Neural progenitor cell (in vitro differentiated cells): ENCODE data around the gene PLEKHA5. TPM values are rescaled to one million over a fixed set of nuclear protein-coding genes. Genes with fewer than 3 reads are reported as not detected.

ENCODE experiments used
- DNase-seq: peaks from one replicate; pipeline ENCODE4 v3.0.0-alpha.2; 2016; ENCODE audit warnings: low spot score
- H2AFZ ChIP-seq: fragments of 200-600 bp; sonication (generic); replicated peaks from 2 replicates; pipeline ENCODE4 v1.6.1; 2016; ENCODE audit warnings: antibody characterized with exemption
- H3F3A ChIP-seq: fragments of 200-600 bp; sonication (generic); 2 replicates; pipeline ENCODE4 v1.6.1; 2016; ENCODE audit warnings: antibody characterized with exemption, low read depth
- H3K27ac ChIP-seq: fragments of 200-600 bp; sonication (generic); 2 replicates; pipeline ENCODE4 v1.5.1; 2016; ENCODE audit warnings: mild to moderate bottlenecking
- H3K27me3 ChIP-seq: fragments of 200-600 bp; sonication (generic); 2 replicates; pipeline ENCODE4 v1.6.1; 2016; ENCODE audit warnings: mild to moderate bottlenecking, moderate library complexity
- H3K36me3 ChIP-seq: fragments of 200-600 bp; sonication (generic); 2 replicates; pipeline ENCODE4 v1.5.1; 2016
- H3K4me1 ChIP-seq: fragments of 200-600 bp; sonication (generic); 2 replicates; pipeline ENCODE4 v1.6.1; 2016; ENCODE audit warnings: mixed run types
- H3K4me2 ChIP-seq: fragments of 200-600 bp; sonication (generic); 2 replicates; pipeline ENCODE4 v1.6.1; 2016
- H3K4me3 ChIP-seq: fragments of 200-600 bp; sonication (generic); 2 replicates; pipeline ENCODE4 v1.5.1; 2016
- H3K79me2 ChIP-seq: fragments of 200-600 bp; sonication (generic); 2 replicates; pipeline ENCODE4 v1.6.1; 2016; ENCODE audit warnings: low read depth
- H3K9ac ChIP-seq: fragments of 200-600 bp; sonication (generic); 2 replicates; pipeline ENCODE4 v1.6.1; 2016
- H3K9me3 ChIP-seq: fragments of 200-600 bp; sonication (generic); 2 replicates; pipeline ENCODE4 v1.5.1; 2016; ENCODE audit warnings: low read depth
- H4K20me1 ChIP-seq: fragments of 200-600 bp; sonication (generic); 2 replicates; pipeline ENCODE4 v1.6.1; 2016; ENCODE audit warnings: low read depth
- H3K27ac Mint-ChIP-seq: 3 replicates; pipeline ENCODE4 v1.8.0; 2021; ENCODE audit warnings: mixed read lengths
- H3K27me3 Mint-ChIP-seq: 2 replicates; pipeline ENCODE4 v1.8.0; 2022; ENCODE audit warnings: low read depth, mild to moderate bottlenecking, inconsistent platforms, moderate library complexity, mixed read lengths; ENCODE audit not compliant: insufficient read depth
- H3K36me3 Mint-ChIP-seq: 3 replicates; pipeline ENCODE4 v1.8.0; 2021; ENCODE audit warnings: mixed read lengths
- H3K4me1 Mint-ChIP-seq: 3 replicates; pipeline ENCODE4 v1.8.0; 2021; ENCODE audit warnings: mixed read lengths
- H3K4me3 Mint-ChIP-seq: 3 replicates; pipeline ENCODE4 v1.8.0; 2021; ENCODE audit warnings: mild to moderate bottlenecking, moderate library complexity, mixed read lengths
- H3K9me3 Mint-ChIP-seq: 3 replicates; pipeline ENCODE4 v1.8.0; 2020; ENCODE audit warnings: mixed read lengths
- CTCF ChIP-seq: fragments of 200-600 bp; sonication (generic); IDR thresholded peaks from 2 replicates; pipeline ENCODE4 v1.5.1; 2017; ENCODE audit warnings: antibody characterized with exemption, mild to moderate bottlenecking
- EZH2 ChIP-seq: fragments of 200-600 bp; sonication (generic); IDR thresholded peaks from 2 replicates; pipeline ENCODE4 v1.6.1; 2017; ENCODE audit warnings: antibody characterized with exemption, mild to moderate bottlenecking, moderate library complexity
- EZH2phosphoT487 ChIP-seq: fragments of 200-600 bp; sonication (generic); IDR thresholded peaks from 2 replicates; pipeline ENCODE4 v1.6.1; 2017; ENCODE audit warnings: antibody characterized with exemption
- total RNA-seq: library from RNA; depleted of rRNA; stranded (reverse); fragments of >200 nt; gene quantifications from 2 replicates; pipeline ENCODE4 v1.2.3, GENCODE V29; 2015; ENCODE audit warnings: low replicate concordance

PLEKHA5 gene
- total RNA-seq, 1 donor from 2014 or later = 86.7 TPM

- Mint-ChIP-seq H3K27ac (no peak overlapping the region), H3K4me1 (peaks cover 15% of the 10 kb centered on the region), H3K27me3 (peaks cover 4% of the 10 kb centered on the region), H3K36me3 (peaks cover 51% of the 10 kb centered on the region), H3K9me3 (peaks cover 3% of the 10 kb centered on the region), H3K4me3 (no peak overlapping the region)
- Histone ChIP-seq H3K4me1 (peaks cover 23% of the 10 kb centered on the region), H3K4me2 (no peak overlapping the region), H3K9ac (no peak overlapping the region), H2AFZ (no peak overlapping the region), H3K27me3 (no peaks in the 10 kb centered on the region), H3K27ac (no peak overlapping the region), H3K79me2 (peaks cover 96% of the 10 kb centered on the region), H4K20me1 (peaks cover 52% of the 10 kb centered on the region), H3K9me3 (no peaks in the 10 kb centered on the region), H3K4me3 (no peak overlapping the region), H3K36me3 (no peaks in the 10 kb centered on the region), H3F3A (no peaks in the 10 kb centered on the region)
- DNase-seq = no peak
- no peak for TF ChIP-seq EZH2phosphoT487
- TF ChIP-seq EZH2 = no peak
- no peak for TF ChIP-seq CTCF
Observed at GRCh38 chr12:19165451-19165850, 35.9 kb downstream of the PLEKHA5 start.

- Histone ChIP-seq H3K27me3 (no peaks in the 10 kb centered on the region), H3K36me3 (peaks cover 5% of the 10 kb centered on the region), H3K4me2 (no peak overlapping the region), H3K79me2 (peaks cover 96% of the 10 kb centered on the region), H3K27ac (no peak overlapping the region), H3K9me3 (no peaks in the 10 kb centered on the region), H3K4me1 (peaks cover 23% of the 10 kb centered on the region), H4K20me1 (peaks cover 52% of the 10 kb centered on the region), H3F3A (no peaks in the 10 kb centered on the region), H3K9ac (no peak overlapping the region), H2AFZ (no peak overlapping the region), H3K4me3 (no peak overlapping the region)
- Mint-ChIP-seq H3K36me3 (peaks cover 53% of the 10 kb centered on the region), H3K27ac (peak overlapping the region; percentile 59), H3K9me3 (peaks cover 3% of the 10 kb centered on the region), H3K4me3 (no peak overlapping the region), H3K27me3 (peaks cover 4% of the 10 kb centered on the region), H3K4me1 (peaks cover 15% of the 10 kb centered on the region)
- TF ChIP-seq CTCF (no peak), EZH2 (no peak), EZH2phosphoT487 (no peak)
- no peak for DNase-seq
Observed at GRCh38 chr12:19166387-19166786, 36.9 kb downstream of the PLEKHA5 start.

GRCh38 chr12:19166956-19167355, 37.4 kb downstream of the PLEKHA5 start:
- peaks cover 55% of the 10 kb centered on the region for H3K36me3 Mint-ChIP-seq
- peak overlapping the region; percentile 35 for H3K4me2 ChIP-seq
- no peak overlapping the region for H3K9ac ChIP-seq
- H3K4me3 Mint-ChIP-seq = no peak overlapping the region
- H3K27me3 ChIP-seq = no peaks in the 10 kb centered on the region
- H3K4me3 ChIP-seq = no peak overlapping the region
- peaks cover 5% of the 10 kb centered on the region for H3K36me3 ChIP-seq
- no peaks in the 10 kb centered on the region for H3K9me3 ChIP-seq
- H3F3A ChIP-seq = no peaks in the 10 kb centered on the region
- peak overlapping the region; percentile 81 for H3K27ac Mint-ChIP-seq
- H2AFZ ChIP-seq = no peak overlapping the region
- H4K20me1 ChIP-seq = peaks cover 52% of the 10 kb centered on the region
- DNase-seq = no peak
- TF ChIP-seq EZH2 = no peak
- no peak for TF ChIP-seq EZH2phosphoT487
- no peak for TF ChIP-seq CTCF
- peaks cover 15% of the 10 kb centered on the region for H3K4me1 Mint-ChIP-seq
- no peak overlapping the region for H3K27ac ChIP-seq
- peaks cover 96% of the 10 kb centered on the region for H3K79me2 ChIP-seq
- H3K4me1 ChIP-seq = peaks cover 23% of the 10 kb centered on the region
- peaks cover 4% of the 10 kb centered on the region for H3K27me3 Mint-ChIP-seq
- H3K9me3 Mint-ChIP-seq = peaks cover 3% of the 10 kb centered on the region
